ENCODE results near the gene NAA15.

GRCh38 chr4:139266583-139267257, 34.6 kb upstream of the NAA15 start:
- TF ChIP-seq POLR2AphosphoS5 (IDR thresholded peaks at IDR 0.05; ENCODE audit: low read depth, low read length) = no peak
- TF ChIP-seq TAF1 (IDR thresholded peaks at IDR 0.05; ENCODE audit: borderline replicate concordance, low read depth, low read length) = no peak
